Islet precursor cell (in vitro differentiated cells): Measurements from ENCODE around the gene IFNG.

ENCODE experiments used
- DNase-seq: peaks from one replicate; pipeline ENCODE4 v3.0.0-alpha.2; 2018

The IFNG gene

DNA sequence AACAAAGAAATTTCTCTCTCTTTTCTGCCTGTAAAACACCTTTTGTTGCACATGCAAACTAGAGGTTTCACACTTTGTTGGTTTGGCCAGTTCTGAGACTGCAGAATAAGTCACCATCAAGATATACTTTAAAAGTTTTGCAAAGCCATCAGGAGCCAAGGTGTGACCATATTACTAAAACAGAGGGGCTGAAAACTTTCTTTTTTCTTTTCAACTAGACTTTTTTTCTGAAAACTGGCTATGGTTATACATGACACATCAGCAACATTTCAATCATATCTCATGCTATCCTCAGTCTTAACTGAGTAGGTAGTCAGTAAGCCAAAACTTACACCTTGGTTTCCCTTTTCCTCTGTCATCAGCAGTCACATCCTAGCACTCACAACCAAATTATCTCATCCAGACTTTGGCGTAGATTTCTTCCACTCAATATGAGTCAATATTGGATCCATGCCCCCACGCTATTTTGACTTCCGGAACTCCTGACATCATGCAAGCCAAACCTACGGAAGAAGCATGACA, 4.1 kb upstream of the IFNG start:
- no peak for DNase-seq

GRCh38 chr12:68162374-68162773, 2.8 kb upstream of the IFNG start:
- peak; percentile 86 for DNase-seq

- DNase-seq = no peak
These were observed 1.1 kb downstream of the IFNG start for GRCh38 chr12:68158432-68158831.

GRCh38 chr12:68157380-68157779, 2.2 kb downstream of the IFNG start:
- no peak for DNase-seq

DNA sequence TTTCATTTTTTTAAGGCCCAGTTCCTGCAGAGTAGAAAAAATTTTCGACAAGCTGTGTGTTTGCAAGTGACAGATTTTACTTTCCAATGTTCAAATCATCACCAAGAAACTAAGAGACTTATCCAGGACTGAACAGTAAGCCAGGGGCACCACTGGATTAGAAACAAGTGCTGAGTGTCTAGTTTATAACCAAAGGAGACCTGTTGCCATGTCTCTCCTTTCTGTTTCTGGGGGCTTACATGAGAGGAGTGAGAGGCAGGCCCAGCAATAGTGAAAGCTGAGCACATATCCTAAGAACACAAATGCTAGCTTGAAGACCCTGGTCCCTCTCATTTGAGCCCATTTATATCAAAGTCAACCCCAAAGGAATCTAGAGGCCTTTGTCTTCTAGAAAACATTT, 2.9 kb downstream of the IFNG start:
- no peak for DNase-seq

- DNase-seq = no peak
These were observed 4.8 kb downstream of the IFNG start for GRCh38 chr12:68154779-68155178.

DNA sequence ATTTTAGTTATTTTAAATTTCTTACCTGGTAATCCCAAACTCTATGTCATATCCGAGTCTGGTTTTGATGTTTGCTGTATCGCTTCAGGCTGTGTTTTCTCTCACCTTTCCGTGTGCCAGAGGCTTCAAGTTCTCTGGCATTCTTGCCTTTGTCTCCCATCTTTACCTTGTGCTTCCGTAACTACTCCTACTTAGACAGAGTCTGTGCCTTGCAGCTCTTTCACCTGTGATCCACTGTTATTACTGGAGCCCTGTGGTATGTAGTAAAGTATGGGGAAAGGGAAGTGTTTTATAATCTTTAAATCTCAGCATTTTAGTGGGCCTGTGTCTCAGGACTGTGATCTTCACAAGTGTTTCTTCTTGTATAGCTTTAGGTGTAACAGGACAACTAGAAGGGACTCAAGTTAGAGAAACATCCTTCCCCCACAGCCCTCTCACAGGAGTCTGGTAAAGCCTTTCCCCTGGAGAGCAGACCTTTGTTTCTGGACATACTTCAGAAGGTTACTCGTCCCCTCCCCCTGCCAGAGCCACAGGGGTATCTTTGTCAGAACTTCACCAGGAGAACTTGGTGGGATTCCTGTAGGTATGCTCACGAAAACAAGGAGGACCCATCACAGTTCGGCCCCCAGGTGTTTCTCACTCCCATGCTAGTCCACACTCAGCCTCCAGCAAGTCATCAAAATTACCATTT, 11.1 kb downstream of the IFNG start:
- DNase-seq = peak; percentile 76

GRCh38 chr12:68140556-68140955, 19.0 kb downstream of the IFNG start:
- DNase-seq = no peak

- DNase-seq = no peak
These were observed 19.6 kb downstream of the IFNG start for GRCh38 chr12:68139941-68140340.

DNA sequence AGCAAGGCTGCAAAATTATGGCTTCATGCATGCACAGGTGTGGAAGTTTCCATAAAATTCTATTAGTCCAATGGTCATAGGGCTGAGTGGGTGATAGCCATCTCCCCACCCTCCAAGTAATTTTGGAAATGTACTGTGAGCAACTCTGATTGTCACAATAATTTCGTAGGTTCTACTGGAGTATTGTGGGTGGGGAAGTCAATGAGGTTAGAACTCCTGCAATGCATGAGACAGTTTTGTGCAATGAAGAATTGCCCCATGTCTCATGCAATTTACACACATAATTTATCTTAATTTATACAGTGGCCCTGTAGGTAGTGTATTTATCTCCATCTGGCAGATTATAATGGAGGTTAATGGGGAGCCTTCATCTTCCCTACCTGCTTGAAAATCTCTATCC, 20.5 kb downstream of the IFNG start:
- DNase-seq = no peak

- DNase-seq = no peak
These were observed 21.1 kb downstream of the IFNG start for GRCh38 chr12:68138480-68138879.

DNA sequence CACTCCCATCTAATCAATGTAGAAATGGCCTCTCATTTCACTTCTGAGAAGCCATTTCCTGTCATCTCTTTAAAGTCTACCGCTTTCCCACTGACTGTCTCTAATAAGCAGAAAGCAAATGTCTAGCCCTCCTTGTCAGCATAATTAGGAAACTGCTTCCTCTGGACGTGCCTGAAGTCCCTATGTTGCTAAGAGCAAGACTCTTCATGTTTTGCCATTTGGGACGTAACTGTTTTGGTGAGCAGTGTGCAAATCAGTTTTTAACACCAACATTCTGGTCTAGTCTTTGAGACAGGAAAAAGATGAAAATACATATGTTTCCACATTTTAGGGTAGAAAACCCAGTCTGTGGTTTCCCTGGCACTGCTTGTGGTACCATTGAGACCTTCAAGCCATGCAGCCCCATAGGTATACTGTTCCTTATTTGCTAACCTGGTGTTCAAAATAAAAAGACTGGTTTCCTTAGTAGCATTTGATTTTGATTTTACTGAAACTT, 22.2 kb downstream of the IFNG start:
- no peak for DNase-seq

- DNase-seq = no peak
These were observed 24.0 kb downstream of the IFNG start for GRCh38 chr12:68135520-68135919.

GRCh38 chr12:68131867-68132414, 27.6 kb downstream of the IFNG start:
- DNase-seq = no peak

GRCh38 chr12:68129979-68130378, 29.6 kb downstream of the IFNG start:
- DNase-seq = no peak

GRCh38 chr12:68122236-68122920, 37.2 kb downstream of the IFNG start:
- DNase-seq = no peak

DNA sequence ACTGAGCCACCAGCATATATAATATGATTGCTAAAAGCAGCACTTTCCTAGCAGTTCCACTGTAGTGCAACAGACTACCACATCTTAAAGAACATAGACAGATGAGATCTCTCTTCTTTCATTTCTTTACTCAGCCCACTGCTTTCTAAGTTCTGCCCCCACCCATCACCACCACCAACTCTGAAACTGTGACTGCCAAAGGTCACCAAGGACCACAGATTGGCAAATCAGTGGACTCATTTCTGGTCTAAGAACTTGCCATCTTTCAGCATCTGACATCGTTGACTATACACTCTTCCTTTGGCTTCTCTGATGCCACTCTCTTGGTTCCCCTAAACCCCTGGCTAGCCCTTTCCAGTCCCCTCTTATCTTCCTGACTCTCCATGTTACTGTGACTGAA, 38.4 kb downstream of the IFNG start:
- DNase-seq = no peak

- DNase-seq = no peak
These were observed 39.8 kb downstream of the IFNG start for GRCh38 chr12:68119724-68120211.

GRCh38 chr12:68119250-68119649, 40.3 kb downstream of the IFNG start:
- no peak for DNase-seq

DNA sequence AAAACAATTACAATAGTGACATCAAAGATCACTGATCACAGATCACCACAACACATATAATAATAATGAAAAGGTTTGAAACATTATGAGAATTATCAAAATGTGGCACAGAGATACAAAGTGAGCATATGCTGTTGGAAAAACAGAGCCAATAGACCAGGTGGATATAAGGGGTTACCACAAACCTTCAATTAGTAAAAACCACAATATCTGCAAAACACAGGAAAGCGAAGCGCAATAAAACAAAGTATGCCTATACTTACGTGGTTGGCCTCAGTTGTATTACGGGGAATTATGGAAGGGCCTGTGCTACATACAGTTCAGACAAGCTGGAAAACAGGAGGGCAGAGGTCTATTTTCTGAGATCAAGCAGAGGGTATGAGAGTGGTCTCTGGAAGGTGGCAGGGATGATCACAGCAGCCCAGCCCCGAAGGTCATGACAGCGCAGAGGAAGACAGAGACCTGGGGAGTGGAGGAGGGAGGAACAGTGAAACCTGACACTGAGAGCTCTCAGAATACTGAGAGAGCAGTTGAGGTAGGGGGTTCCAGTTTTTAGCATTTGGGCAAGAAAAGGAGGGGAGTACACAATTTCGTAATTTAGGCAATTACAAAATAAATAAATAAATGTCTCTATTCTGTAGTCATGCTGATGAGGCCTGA, 41.3 kb downstream of the IFNG start:
- DNase-seq = no peak

DNA sequence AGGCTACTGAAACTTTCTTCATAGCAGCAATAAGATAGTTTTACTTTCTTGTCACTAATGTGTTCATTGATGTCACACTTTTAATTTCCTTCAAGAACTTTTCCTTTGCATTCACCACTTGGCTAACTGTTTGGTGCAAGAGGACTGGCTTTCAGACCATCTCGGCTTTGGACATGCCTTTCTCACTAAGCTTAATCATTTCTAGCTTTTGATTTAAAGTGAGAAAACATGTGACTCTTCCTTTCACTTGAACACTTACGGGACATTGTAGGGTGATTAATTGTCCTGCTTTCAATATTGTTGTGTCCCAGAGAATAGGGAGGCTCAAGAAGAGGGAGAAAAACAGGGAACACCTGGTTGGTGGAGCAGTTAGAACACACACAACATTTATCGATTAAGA, 41.9 kb downstream of the IFNG start:
- DNase-seq = no peak

DNA sequence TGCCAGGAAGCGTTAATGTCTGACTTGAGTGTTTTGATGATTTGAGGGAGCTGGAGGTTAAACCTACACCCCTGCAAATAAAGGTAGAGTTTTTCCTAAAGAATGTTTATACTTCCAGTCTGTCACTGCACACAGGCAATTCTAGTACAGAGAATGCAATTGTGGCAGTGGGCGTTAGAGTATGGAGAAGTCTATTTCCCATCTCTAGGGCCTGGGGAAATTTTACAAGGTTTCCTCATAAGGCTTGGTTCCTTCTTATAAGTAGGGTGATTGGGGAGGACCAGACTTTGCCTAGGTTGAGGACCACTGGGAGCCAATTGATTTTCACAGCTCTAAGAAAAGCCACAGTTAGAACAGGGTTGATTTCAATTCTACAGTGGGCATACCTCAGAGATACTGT, 44.3 kb downstream of the IFNG start:
- no peak for DNase-seq

DNA sequence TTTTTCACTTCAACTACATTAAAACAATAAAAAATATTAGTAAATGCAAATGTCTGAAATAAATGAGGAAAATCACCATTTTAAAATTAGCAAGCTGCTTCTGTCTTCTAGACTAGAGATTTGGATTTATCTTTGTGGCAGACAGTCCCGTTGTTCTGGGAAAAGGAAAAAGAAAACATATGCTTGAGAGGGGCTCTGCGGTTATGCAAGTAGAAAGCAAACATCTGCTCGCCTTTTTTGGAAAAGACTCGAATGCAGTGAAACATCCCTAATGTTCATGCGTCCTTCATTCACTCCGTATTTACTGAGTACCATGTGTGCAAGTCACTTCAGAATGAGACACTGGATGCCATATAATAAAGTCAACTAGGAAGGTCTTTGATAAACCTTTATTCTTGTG, 44.9 kb downstream of the IFNG start:
- no peak for DNase-seq
